ENCODE results near the gene PMS2.
A peak's percentile ranks its signal among the peaks of the same experiment; 100 is the strongest.
"Not testable (repeated sequence)": the region's sequence is repeated elsewhere in the genome, so short reads cannot be mapped to it uniquely, and the experiment has no call there.

The PMS2 gene, protein sequence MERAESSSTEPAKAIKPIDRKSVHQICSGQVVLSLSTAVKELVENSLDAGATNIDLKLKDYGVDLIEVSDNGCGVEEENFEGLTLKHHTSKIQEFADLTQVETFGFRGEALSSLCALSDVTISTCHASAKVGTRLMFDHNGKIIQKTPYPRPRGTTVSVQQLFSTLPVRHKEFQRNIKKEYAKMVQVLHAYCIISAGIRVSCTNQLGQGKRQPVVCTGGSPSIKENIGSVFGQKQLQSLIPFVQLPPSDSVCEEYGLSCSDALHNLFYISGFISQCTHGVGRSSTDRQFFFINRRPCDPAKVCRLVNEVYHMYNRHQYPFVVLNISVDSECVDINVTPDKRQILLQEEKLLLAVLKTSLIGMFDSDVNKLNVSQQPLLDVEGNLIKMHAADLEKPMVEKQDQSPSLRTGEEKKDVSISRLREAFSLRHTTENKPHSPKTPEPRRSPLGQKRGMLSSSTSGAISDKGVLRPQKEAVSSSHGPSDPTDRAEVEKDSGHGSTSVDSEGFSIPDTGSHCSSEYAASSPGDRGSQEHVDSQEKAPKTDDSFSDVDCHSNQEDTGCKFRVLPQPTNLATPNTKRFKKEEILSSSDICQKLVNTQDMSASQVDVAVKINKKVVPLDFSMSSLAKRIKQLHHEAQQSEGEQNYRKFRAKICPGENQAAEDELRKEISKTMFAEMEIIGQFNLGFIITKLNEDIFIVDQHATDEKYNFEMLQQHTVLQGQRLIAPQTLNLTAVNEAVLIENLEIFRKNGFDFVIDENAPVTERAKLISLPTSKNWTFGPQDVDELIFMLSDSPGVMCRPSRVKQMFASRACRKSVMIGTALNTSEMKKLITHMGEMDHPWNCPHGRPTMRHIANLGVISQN

DNA sequence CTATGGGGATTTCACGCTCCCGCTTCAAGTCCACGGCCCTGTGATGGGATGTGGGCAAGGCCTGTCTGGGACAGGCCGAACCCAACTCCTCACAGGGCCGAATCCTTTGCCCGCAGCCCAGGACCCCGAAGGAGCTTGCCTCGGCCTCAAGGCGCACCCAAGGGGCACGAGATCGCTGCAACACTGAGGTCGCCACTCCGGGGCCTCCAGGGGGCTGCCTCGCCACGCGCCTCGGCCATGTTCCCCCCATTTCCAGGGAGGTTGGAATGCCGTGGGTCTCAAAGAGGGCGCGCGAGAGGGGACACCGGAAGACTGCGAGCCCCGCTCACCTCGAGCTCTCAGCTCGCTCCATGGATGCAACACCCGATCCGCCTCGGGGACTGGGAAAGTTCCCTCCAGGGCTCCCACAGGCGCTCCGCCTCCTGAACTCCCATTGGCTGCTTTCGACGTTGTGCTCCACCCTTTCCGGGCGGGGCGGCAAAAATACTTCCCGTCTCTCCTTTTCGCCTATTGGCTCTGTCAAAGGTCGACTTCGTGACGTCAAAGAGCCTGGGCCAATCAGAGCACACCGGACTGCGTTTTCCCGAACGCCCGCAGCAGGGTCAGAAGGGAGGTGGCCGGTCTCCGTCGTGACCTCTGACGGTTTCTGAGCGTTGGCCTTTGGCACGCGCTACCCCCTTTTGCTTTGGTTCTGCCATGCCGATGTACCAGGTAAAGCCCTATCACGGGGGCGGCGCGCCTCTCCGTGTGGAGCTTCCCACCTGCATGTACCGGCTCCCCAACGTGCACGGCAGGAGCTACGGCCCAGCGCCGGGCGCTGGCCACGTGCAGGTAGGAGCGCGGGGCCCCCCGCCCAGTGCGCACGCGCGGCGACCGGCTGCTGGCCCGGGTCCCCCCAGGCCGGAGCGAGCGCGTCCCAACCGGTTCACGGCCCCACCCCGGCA is at the start of gene PMS2, which contains the start of gene AIMP2:
TSS of gene PMS2 (minus strand) at position 382 of the 944 bp plus-strand sequence. CDS start at position 352, 30 bp downstream.
TSS of gene AIMP2 (plus strand) at position 605 of the 944 bp plus-strand sequence. CDS start at position 697, 92 bp downstream.
- DNase-seq (ENCODE audit: low read depth in 2 of 2) = peak; percentile 95 to 96

DNA sequence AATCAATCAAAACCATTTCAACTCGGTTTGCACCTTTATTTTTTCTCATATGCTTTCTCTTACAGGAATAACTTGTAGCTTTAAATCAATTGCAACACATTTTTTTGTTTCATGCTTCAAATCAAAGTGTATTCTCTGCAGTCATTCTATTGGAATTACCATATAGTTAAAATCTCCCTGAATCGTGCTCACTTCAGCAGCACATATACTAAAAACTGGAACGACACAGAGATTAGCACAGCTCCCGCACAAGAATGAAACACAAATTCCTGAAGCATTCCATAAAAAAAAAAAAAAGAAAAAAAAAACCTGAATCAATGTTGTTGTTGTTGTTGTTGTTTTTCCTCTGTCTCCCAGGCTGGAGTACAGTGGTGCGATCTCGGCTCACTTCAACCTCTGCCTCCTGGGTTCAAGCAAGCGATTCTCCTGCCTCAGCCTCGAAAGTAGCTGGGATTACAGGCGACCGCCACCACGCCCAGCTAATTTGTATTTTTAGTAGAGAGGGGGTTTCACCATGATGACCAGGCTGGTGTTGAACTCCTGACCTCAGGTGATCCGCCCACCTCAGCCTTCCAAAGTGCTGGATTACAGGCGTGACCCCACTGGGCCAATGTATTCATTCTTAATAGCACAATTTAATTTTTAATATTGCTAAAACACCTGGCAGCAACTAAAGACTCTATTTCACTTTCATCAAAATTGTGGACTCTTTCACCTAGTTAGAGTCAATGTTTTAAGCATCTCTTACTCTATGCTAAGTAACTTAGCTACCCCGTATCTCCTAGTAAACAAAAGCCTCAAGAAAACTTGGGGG is 48.7 kb upstream of the PMS2 start:
- DNase-seq (ENCODE audit: low read depth in 2 of 2) = no peak

DNA sequence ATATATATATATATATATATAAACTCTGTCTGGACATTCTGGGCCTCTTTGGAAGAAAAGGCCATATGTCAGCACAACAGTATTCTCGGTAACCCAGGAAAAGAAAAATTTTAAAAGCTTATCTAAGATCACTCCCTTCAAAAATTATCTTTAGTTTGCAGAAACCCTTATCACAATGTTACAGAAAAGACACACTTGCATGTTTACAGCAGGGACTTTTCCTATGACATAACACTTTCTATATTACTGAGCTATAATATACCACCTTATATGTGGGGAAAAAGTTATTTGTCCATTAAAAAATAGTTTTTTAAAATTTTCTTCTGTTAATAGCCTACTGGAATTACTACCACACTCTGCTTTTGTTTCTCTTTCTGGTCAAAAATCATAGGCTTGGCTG is 47.8 kb upstream of the PMS2 start:
- DNase-seq (ENCODE audit: low read depth in 2 of 2) = no peak

DNA sequence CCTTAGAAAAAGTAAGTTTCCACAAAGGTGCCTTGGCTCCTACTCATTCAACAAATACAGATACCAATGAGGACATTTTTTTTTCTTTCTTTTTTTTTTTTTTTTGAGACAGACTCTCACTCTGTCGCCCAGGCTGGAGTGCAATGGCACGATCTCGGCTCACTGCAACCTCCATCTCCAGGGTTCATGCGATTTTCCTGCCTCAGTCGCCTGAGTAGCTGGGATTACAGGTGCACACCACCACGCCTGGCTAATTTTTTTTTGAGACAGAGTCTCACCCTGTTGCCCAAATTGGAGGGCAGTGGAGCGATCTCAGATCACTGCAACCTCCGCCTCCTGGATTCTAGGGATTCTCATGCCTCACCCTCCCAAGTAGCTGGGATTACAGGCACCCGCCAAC is 42.3 kb upstream of the PMS2 start:
- DNase-seq (ENCODE audit: low read depth in 2 of 2) = not testable (repeated sequence)

DNA sequence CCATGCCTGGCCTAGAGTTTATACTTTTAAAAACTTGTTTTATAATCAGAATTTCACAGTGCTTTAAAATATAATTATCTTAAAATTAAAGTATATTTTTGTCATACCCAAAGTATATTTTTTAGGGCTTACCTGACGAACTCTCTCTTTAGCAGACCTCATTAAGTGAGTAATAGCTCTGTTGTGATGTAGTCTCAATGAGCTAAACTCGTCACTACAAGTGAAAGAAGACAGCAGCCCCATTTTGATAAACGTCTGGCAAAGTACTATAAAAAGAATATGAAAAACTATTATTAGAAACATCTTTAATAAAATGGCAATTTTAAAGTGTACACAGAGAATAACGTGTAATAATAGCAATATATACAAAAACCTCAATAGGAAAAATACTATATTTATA is 40.9 kb upstream of the PMS2 start:
- no peak for DNase-seq (ENCODE audit: low read depth in 2 of 2)

DNA sequence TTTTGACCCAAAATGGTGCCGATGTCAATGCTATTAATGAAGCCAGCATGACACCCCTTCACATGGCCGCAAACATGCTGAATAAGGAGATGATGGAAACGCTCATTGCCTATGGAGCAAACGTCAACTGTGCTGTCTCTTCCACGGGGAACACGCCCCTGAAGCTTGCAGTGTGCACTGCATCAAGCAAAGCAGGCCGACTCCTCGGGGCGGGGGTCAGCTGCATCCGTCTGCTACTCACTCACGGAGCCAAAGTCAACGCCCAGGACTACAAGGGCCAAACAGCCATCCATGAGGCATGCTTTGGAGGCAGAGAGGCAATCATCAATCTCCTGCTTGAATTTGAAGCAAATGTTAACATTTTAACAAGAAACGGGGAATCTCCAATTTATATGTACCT is 26.8 kb upstream of the PMS2 start:
- no peak for DNase-seq (ENCODE audit: low read depth in 2 of 2)

DNA sequence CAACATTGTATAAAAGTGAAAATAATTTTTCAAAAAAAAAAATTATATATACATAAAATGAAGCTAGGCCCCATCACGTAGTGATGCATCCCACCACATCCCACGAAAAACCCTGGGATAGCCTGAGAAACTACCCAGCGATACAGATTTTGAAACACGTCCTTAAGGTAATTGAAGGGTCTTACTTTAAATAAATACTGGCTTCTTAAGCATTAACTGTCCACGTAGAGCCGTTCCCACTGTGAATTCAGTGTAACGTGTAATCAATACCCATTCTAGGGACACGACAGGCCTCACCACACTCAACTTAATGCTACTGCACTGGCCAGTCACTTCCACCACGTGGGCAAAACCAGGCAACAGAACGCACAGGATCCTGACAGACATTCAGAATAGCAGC is 26.3 kb upstream of the PMS2 start:
- no peak for DNase-seq (ENCODE audit: low read depth in 2 of 2)

DNA sequence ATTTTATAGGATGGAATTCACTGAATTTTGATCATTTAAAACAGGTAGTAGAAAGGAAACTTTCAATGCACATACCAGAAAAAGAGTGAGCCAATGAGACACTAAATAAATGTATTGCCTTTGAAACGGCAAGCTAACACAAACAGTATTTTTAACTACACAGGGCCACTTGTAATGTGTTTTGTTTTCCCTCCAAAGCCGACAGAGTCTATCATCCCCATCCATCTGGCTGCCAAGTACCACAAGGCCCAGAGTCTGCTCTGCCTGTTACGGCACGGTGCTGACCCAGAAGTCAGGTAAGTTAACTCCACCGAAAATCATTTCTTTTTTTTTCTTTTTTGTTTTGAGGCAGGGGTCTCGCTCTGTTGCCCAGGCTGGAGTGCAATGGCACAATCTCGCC is 23.8 kb upstream of the PMS2 start:
- DNase-seq (ENCODE audit: low read depth in 2 of 2) = no peak

DNA sequence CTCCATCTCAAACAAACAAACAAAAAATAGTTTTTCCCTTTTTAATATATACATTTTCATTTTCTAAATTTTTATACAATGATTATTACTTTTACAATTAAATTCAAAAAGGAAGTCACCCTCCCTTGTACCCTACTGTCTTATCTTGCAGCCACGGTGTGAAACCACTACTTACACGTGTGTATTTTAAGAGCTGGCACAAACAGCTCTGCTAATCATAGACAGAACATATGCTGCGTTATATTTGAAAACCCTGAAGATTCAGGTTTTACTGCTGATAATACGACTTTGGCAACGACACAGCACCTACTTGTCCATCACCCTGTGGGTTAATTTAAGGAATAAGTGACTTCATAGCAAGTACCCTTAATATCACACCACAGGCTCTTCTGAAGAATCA is 23.3 kb upstream of the PMS2 start:
- no peak for DNase-seq (ENCODE audit: low read depth in 2 of 2)

DNA sequence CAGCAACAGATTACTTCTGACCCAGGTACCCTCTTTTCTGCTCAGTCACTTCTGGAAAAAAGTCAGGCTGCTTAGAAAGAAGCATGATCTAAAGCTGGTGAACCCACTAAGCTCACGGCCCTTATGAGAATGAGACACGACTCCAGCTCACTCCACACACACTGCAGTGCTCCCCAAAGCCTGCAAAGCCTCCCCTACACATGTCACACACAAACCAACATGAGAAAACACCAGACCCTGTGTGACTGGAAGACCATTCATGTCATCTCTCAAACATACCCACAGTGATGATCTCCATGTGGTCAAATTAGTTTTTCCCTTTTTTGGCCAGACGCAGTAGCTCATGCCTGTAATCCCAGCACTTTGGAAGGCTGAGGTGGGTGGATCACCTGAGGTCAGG is 22.7 kb upstream of the PMS2 start:
- no peak for DNase-seq (ENCODE audit: low read depth in 2 of 2)

DNA sequence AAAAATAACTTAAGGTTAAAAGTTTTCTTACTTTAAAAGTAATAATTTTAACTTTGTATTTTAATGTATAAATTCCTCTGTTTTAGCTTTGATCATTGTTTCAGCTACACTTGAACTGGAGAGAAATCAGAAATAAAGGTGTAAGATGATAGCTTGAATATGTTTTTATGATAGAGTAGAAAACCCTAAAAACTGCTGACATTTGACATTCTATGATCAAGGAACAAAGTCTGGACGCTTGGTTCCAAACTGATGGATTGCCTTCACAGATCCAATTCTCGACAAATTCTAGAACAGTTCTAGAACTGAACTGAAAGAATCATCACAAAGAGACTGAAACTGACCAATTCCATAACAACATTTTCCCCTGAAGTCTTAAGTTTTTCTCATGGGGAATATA is 22.1 kb upstream of the PMS2 start, which contains the start of gene ANKRD61:
TSS of gene ANKRD61 (plus strand) at position 389 of the 400 bp plus-strand sequence. CDS start at position 389, 0 bp downstream.
- no peak for DNase-seq (ENCODE audit: low read depth in 2 of 2)

DNA sequence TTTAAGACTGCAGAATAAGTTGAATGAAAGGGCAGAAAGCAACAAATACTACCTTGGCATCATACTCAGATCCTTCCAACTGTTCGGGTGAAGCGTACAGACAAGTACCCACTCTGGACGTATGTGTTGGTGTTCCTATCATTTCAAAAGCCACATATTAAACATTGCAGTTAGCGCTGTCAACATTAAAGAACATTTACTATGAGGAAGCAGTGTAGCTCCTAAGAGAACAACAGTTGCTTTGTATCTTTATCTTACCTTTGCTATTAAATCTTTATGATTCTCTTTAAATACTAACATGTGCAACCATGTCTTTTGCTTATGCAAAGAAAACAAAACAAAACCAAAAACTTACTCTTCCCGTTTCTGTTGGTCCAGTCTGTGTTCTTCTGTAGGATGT is 19.7 kb upstream of the PMS2 start:
- no peak for DNase-seq (ENCODE audit: low read depth in 2 of 2)

DNA sequence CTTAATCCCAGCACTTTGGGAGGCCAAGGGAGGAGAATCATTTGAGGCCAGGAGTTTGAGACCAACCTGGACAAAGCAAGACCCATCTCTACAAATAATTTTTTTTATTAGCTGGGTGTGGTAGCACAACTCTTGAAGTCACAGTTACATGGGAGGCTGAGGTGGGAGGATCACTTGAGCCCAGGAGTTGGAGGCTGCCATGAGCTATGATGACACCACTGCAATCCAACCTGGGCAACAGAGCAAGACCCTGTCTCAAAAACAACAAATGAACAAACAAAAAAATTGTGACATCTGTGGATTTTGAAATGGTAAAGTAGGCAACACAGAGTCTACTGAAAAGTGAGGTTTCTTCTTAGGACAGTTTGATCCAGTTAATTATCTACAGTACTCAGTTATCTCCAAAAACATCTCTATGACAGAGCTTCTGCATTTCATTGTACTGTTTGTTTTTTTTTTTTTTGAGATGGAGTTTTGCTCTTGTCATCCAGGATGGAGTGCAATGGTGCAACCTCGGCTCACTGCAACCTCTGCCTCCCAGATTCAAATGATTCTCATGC is 19.0 kb upstream of the PMS2 start:
- DNase-seq (ENCODE audit: low read depth in 2 of 2) = no peak

DNA sequence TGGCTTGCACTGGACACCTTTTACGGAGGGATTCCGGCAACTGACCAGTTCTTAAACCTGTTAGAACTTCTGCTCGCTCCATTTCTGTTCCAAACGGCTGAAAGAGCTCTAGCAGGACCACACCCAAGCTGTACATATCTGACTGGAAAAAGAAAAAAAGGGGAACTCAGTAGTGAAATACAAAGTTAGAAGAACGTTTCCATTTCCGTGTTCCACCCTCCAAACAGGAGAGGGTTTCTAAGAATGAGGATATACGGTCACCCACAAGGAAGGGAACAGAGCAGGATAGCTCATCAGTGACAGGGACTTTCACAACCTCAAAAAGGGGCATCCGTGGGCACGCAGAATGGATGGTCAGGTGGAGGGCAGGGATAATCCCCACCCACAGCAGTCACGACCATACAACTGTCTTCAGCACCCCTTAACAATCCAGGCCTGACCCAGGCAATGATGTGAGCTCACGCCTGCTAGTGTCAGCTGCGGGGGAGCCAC is 18.0 kb upstream of the PMS2 start:
- DNase-seq (ENCODE audit: low read depth in 2 of 2) = no peak

DNA sequence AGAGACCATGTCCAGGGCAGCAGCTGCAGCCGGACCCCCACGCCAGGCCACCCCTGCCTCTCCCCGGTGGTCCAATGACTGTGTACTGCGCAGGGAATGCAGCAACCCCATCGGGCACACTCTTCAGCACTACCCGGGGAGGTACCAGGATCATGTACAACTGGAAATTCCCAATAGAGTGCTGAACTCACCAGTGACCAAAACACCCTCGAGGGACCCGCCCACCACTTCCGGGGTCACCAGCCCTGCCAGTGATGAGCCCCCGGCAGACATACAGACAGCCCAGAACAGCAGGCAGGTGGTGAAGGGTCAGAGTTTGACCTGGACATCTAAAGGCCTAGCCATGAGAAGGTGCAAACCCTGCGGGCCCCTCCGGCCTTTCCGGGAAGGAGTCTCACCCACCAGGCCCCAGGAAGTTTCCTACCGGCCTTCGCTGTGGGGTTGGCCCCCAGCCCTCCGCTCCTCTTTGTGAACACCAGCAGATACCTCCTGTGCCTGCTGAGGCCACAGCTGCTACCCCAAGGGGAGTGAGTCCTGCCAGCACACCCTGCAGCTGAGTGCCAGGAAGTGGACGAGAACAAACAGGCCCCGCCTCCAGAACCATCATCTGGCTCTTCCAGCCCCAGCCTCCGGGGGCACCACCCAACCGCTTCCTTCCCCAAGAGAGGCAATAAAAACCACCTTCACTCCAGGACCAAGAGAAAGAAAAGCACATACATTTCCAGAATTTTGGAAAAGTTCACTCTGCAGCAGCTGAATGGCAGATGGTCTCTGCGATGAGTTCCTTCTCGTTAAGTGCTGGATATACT is 17.4 kb upstream of the PMS2 start:
- DNase-seq (ENCODE audit: low read depth in 2 of 2) = peak; percentile 35 to 52

DNA sequence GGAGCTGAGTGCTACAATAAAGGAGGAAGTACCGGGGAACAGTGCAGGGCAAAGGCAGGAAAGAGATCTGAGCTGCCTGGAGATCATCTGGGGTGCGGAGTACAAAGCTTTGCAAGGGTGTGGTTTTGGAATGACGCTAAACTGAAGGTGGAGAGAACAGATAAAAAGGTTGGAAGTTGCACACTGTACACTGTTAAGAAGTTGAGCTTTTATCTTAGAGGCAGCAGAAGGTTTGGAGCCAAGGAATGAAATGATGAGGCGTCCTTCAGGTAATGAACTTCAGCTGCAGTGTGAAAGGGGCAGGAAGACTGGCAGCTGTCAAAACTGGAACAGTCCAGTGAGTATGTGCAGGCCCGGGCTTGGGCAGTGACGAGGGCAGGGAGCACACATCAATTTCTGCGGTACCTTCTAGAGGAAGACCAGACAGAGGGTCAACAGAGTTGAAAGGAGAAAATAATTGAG is 15.2 kb upstream of the PMS2 start:
- no peak for DNase-seq (ENCODE audit: low read depth in 2 of 2)

DNA sequence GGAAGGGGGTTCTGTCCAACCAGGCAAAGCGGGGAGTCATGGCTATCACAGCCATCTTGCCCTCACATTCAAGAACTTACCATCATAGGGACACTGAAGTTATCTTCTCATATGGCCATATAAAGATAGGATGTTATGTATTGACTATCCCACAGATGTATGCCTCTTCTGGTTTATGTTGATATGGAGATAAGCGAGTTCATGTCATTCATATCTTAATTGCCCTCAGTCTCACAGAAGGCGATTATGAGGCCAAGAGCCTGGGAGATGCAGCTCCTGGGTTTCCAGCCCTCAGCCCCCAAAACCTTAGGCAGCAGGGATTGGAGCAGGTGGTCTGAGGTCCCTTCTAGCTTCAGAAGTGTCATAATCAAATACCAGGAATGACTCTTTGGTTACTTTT is 13.9 kb upstream of the PMS2 start:
- DNase-seq (ENCODE audit: low read depth in 2 of 2) = no peak

DNA sequence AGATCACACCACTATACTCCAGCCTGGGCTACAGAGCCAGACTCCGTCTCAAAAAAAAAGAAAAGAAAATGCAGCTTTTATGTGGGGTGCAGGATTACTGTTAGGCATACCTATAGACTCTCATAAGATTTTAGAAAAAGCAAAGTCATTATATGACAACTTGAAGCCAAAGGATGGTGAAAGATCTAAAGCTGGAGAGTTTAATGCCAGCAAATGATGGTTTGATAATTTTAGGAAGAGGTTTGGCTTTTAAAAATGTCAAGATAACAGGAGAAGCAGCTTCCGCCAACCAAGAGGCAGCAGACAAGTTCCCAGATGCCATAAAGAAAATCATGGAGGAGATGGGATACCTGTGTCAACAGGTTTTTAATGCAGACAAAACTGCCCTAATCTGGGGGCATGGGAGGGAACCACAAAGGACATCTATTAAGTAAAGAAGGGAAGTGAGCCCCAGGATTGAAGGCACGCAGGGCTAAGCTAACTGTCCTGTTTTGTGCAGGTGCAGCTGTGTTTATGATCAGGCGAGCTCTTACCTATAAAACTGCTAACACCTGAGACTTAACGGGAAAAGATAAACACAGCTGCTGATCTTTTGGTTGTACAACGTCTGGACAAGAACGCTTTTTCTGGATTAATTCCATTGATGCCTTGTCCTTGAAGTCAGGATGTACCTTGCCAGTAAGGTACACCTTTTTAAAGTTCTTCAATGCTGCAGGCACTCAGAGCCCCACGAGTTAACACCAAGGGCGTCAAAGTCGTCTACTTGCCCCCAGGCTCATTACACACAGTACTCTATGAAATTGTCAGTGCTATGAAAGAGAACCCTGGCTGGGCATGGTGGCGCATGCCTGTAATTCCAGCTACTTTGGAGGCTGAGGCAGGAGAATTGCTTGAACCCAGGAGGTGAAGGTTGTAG is 11.8 kb upstream of the PMS2 start:
- DNase-seq (ENCODE audit: low read depth in 2 of 2) = no peak

All from stimulated activated CD8-positive, alpha-beta memory T cell treated with anti-CD3 and anti-CD28 coated beads, Interleukin-7, amount 100 ng/mL, for 4 hours (primary cell).